GM12878 (cell line): ENCODE data around the gene CS. TPM values are rescaled to one million over a fixed set of nuclear protein-coding genes. Genes with fewer than 3 reads are reported as not detected.

ENCODE experiments used
- CBX5 ChIP-seq: sonication (generic); IDR thresholded peaks from 2 replicates; pipeline ENCODE4 v1.6.1; 2016; ENCODE audit warnings: low read depth, moderate library complexity, mild to moderate bottlenecking, inconsistent platforms
- ESRRA ChIP-seq: IDR thresholded peaks from 2 replicates; pipeline ENCODE4 v1.6.1; 2012; ENCODE audit warnings: mild to moderate bottlenecking, low read length, improper control_type of control experiment
- HDGF ChIP-seq: fragments of 450-650 bp; IDR thresholded peaks from 2 replicates; pipeline ENCODE4 v1.6.1; 2016; ENCODE audit warnings: antibody characterized with exemption
- JUNB ChIP-seq: IDR thresholded peaks from 2 replicates; pipeline ENCODE4 v1.6.1; 2016; ENCODE audit warnings: antibody characterized with exemption, mild to moderate bottlenecking
- KDM1A ChIP-seq: fragments of 200-600 bp; sonication (generic); IDR thresholded peaks from 2 replicates; pipeline ENCODE4 v1.6.1; 2016; ENCODE audit warnings: borderline replicate concordance
- MEF2A ChIP-seq: IDR thresholded peaks from 2 replicates; pipeline ENCODE4 v1.6.1; 2011; ENCODE audit warnings: low read depth, mild to moderate bottlenecking, low read length, moderate library complexity; ENCODE audit not compliant: insufficient read depth
- MTA3 ChIP-seq: IDR thresholded peaks from 2 replicates; pipeline ENCODE4 v1.6.1; 2012; ENCODE audit warnings: low read length, inconsistent platforms, borderline replicate concordance
- MYC ChIP-seq: IDR thresholded peaks from 2 replicates; pipeline ENCODE4 v1.6.1; 2011; ENCODE audit warnings: mild to moderate bottlenecking, low read length, moderate library complexity, inconsistent platforms; ENCODE audit not compliant: insufficient read depth, insufficient replicate concordance, insufficient read length, severe bottlenecking
- NBN ChIP-seq: fragments of 450-650 bp; IDR thresholded peaks from 2 replicates; pipeline ENCODE4 v1.6.1; 2016
- NFXL1 ChIP-seq: fragments of 450-650 bp; IDR thresholded peaks from 2 replicates; pipeline ENCODE4 v1.6.1; 2017; ENCODE audit warnings: antibody characterized with exemption, mild to moderate bottlenecking, borderline replicate concordance
- NR2F1 ChIP-seq: fragments of 450-650 bp; conservative IDR thresholded peaks from 2 replicates; pipeline ENCODE4 v1.6.1; 2017; ENCODE audit warnings: mild to moderate bottlenecking
- PKNOX1 ChIP-seq: fragments of 450-650 bp; IDR thresholded peaks from 2 replicates; pipeline ENCODE4 v1.6.1; 2016; ENCODE audit warnings: mild to moderate bottlenecking
- RAD21 ChIP-seq: IDR thresholded peaks from 2 replicates; pipeline ENCODE4 v1.6.1; 2011; ENCODE audit warnings: mild to moderate bottlenecking, low read depth, low read length, moderate library complexity; ENCODE audit not compliant: insufficient read depth
- RAD51 ChIP-seq: fragments of 450-650 bp; IDR thresholded peaks from 2 replicates; pipeline ENCODE4 v1.6.1; 2016; ENCODE audit warnings: moderate library complexity, mild to moderate bottlenecking, inconsistent platforms
- RB1 ChIP-seq: fragments of 450-650 bp; formaldehyde crosslinking; IDR thresholded peaks from 2 replicates; pipeline ENCODE4 v1.6.1; 2017; ENCODE audit warnings: mild to moderate bottlenecking, borderline replicate concordance
- TCF7 ChIP-seq: IDR thresholded peaks from 2 replicates; pipeline ENCODE4 v1.6.1; 2014; ENCODE audit warnings: antibody characterized with exemption, borderline replicate concordance
- ZBED1 ChIP-seq: IDR thresholded peaks from 2 replicates; pipeline ENCODE4 v1.6.1; 2016; ENCODE audit warnings: borderline replicate concordance
- ZBTB33 ChIP-seq: fragments of 450-650 bp; IDR thresholded peaks from 2 replicates; pipeline ENCODE4 v1.6.1; 2017; ENCODE audit warnings: mild to moderate bottlenecking
- ZNF384 ChIP-seq: IDR thresholded peaks from 2 replicates; pipeline ENCODE4 v1.6.1; 2012; ENCODE audit warnings: low read depth, mild to moderate bottlenecking, low read length, improper control_type of control experiment, borderline replicate concordance
- ZNF622 ChIP-seq: fragments of 450-650 bp; IDR thresholded peaks from 2 replicates; pipeline ENCODE4 v1.6.1; 2017; ENCODE audit warnings: mild to moderate bottlenecking, inconsistent platforms
- ZSCAN29 ChIP-seq: fragments of 450-650 bp; IDR thresholded peaks from 2 replicates; pipeline ENCODE4 v1.6.1; 2017; ENCODE audit warnings: mild to moderate bottlenecking, moderate library complexity
- polyA plus RNA-seq, 11 experiments: library from polyadenylated mRNA; depleted of rRNA in 4 of 11; unstranded in 6 of 11; stranded (reverse) in 5 of 11; fragments of >200 nt; fragmentation: Nextera tagmentation in 4 of 11; fragmentation: Illumina TruSeq in 1 of 11; extraction: Ambion mirVana in 4 of 11; extraction: Trizol in 1 of 11; gene quantifications; 1 replicate in 1 of 11; 2 replicates in 10 of 11; pipeline versions ENCODE4 v1.2.1 to v1.2.3, GENCODE V29; 2011 to 2016; ENCODE audit warnings: inconsistent platforms in 2 of 11, missing spikeins in 2 of 11, low read depth in 1 of 11
- total RNA-seq, 4 experiments: library from RNA; depleted of rRNA in 3 of 4; stranded (reverse); fragments of >200 nt in 3 of 4; fragmentation: Illumina TruSeq in 1 of 4; extraction: Trizol in 1 of 4; gene quantifications; 2 replicates each; pipeline versions ENCODE4 v1.2.1 to v1.2.3, GENCODE V29; 2013 to 2021
- TF ChIP-seq, protein P1 (sequence below): fragments of 450-650 bp; IDR thresholded peaks from 2 replicates; pipeline ENCODE4 v1.6.1; 2017; ENCODE audit warnings: mild to moderate bottlenecking, moderate library complexity
- TF ChIP-seq, protein P2 (sequence below): IDR thresholded peaks from 2 replicates; pipeline ENCODE4 v1.6.1; 2012; ENCODE audit warnings: low read depth, low read length, improper control_type of control experiment

Gene CS
- total and polyA plus RNA-seq, 10 of the 15 experiments (the other 5 are each of a cell fraction or from before 2014, with no cell fraction given), result 64.9 to 276 (median 139) TPM

- TF ChIP-seq RB1 (peak; percentile 97), KDM1A (no peak), ZSCAN29 (peak; percentile 96), HDGF (0 out of 2 replicates have a peak, but pooled peaks have one; percentile 38), MEF2A (0 out of 2 replicates have a peak, but pooled peaks have one; percentile 18), ZNF622 (no peak), NFXL1 (no peak), RAD51 (no peak), CBX5 (no peak), PKNOX1 (no peak), ZBED1 (no peak), TCF7 (no peak), ZNF384 (no peak), NBN (peak; percentile 79), JUNB (no peak), ESRRA (0 out of 2 replicates have a peak, but pooled peaks have one; percentile 22), ZBTB33 (peak; percentile 42; the same call in 1 of the 2 replicates), RAD21 (peak; percentile 49; the same call in 1 of the 2 replicates), MTA3 (no peak), MYC (no peak), NR2F1 (peak; percentile 44; the same call in 1 of the 2 replicates)
- TF ChIP-seq, protein P1, sequence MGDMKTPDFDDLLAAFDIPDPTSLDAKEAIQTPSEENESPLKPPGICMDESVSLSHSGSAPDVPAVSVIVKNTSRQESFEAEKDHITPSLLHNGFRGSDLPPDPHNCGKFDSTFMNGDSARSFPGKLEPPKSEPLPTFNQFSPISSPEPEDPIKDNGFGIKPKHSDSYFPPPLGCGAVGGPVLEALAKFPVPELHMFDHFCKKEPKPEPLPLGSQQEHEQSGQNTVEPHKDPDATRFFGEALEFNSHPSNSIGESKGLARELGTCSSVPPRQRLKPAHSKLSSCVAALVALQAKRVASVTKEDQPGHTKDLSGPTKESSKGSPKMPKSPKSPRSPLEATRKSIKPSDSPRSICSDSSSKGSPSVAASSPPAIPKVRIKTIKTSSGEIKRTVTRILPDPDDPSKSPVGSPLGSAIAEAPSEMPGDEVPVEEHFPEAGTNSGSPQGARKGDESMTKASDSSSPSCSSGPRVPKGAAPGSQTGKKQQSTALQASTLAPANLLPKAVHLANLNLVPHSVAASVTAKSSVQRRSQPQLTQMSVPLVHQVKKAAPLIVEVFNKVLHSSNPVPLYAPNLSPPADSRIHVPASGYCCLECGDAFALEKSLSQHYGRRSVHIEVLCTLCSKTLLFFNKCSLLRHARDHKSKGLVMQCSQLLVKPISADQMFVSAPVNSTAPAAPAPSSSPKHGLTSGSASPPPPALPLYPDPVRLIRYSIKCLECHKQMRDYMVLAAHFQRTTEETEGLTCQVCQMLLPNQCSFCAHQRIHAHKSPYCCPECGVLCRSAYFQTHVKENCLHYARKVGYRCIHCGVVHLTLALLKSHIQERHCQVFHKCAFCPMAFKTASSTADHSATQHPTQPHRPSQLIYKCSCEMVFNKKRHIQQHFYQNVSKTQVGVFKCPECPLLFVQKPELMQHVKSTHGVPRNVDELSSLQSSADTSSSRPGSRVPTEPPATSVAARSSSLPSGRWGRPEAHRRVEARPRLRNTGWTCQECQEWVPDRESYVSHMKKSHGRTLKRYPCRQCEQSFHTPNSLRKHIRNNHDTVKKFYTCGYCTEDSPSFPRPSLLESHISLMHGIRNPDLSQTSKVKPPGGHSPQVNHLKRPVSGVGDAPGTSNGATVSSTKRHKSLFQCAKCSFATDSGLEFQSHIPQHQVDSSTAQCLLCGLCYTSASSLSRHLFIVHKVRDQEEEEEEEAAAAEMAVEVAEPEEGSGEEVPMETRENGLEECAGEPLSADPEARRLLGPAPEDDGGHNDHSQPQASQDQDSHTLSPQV, result peak; percentile 69
- TF ChIP-seq, protein P2, sequence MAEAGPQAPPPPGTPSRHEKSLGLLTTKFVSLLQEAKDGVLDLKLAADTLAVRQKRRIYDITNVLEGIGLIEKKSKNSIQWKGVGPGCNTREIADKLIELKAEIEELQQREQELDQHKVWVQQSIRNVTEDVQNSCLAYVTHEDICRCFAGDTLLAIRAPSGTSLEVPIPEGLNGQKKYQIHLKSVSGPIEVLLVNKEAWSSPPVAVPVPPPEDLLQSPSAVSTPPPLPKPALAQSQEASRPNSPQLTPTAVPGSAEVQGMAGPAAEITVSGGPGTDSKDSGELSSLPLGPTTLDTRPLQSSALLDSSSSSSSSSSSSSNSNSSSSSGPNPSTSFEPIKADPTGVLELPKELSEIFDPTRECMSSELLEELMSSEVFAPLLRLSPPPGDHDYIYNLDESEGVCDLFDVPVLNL, result peak; percentile 82
Observed at GRCh38 chr12:56224102-56224701, 75.9 kb downstream of the CS start, which contains the start of gene NABP2 (continued).
